ENCODE results near the gene SLC9A5. TPM values are rescaled to one million over a fixed set of nuclear protein-coding genes. Genes with fewer than 3 reads are reported as not detected.
A peak's percentile ranks its signal among the peaks of the same experiment; 100 is the strongest.

Gene SLC9A5
- polyA plus RNA-seq, 2 donors, result 0.11 to 0.43 TPM

DNA sequence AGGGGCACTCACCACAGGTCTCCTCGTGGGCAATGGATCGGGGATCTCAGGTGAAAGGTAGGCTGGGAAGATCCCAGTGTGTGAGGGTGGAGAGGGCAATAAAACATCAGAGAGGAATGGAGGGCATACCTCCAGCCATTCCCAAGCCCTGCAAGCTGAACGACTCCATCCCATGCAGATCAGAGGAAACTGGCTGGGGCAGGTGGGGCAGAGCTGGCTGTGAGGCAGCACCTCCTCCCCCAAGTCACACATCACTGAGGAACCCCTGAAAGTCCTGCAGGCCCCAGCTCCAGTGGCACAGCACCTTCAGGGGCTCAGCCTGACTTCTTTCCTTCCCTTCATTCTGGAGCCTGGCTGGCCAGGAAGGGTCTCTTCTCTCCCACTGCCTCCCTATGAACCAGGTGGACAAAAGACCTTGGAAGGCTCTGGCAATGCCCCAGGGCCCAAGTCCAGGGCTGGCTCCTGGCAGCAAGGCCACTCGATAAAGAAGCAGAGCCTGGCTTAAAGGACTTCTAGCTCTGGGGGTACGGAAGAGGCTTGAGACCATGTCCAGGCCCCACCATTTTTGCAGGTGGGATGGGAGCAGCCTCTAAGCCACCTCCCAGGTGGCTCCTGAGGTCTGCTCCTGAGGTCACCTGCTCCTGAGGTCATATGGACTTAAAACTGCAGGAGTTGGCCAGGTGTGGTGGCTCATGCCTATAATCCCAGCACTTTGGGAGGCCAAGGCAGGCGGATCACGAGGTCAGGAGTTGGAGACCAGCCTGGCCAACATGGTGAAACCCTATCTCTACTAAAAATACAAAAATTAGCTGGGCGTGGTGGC lies 35.4 kb upstream of the SLC9A5 start:
- 78 to 79% methylated on average over 8 of the region's 8 CpGs for WGBS, 2 donors
- Histone ChIP-seq H3K36me3 (ENCODE audit: control insufficient read depth in 2 of 2, insufficient read depth in 2 of 2, low read length in 1 of 2) (peaks cover 2% of the 10 kb centered on the region in 2 donors), H3K27ac (ENCODE audit: low read depth in 2 of 2, low read length in 1 of 2) (no peak overlapping the region)

DNA sequence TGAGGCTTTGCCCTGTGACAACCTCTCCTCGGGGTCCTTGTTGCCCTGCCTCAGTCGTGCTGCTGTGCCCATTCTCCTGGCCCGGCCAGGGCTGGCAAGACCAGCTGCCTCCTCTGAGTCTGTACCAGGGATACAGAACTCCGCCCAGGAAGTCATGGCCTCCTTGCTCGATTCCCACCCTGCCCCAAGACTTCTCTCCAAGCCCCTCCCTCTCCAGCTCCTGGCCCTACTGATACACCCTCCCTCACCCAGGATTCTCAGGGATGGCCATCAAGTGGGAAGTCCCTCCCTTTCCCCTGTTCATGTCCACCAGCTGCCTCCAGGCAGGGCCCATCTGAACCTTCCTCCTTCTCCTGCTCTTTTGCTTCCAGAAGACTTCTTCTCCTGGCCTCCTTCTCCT lies 33.1 kb upstream of the SLC9A5 start:
- H3K27ac ChIP-seq (ENCODE audit: low read depth in 2 of 2, low read length in 1 of 2), result no peak overlapping the region
- whole genome bisulfite sequencing, 2 donors, result 72 to 80% methylated on average over 5 of the region's 5 CpGs

More for the DNA sequence above, 35.4 kb upstream of the SLC9A5 start:
- no peaks in the 10 kb centered on the region for H3K4me1 ChIP-seq (ENCODE audit: control insufficient read depth in 2 of 2, insufficient read depth in 2 of 2, low read length in 1 of 2)
- H3K9me3 ChIP-seq (ENCODE audit: control insufficient read depth in 2 of 2, insufficient read depth in 1 of 2, low read depth in 1 of 2, low read length in 1 of 2), result no peaks in the 10 kb centered on the region
- no peak overlapping the region for H3K4me3 ChIP-seq (ENCODE audit: low read depth in 1 of 2, low read length in 2 of 2)
- no peaks in the 10 kb centered on the region for H3K27me3 ChIP-seq (ENCODE audit: control insufficient read depth in 1 of 2, insufficient read depth in 2 of 2, low read length in 2 of 2)

DNA sequence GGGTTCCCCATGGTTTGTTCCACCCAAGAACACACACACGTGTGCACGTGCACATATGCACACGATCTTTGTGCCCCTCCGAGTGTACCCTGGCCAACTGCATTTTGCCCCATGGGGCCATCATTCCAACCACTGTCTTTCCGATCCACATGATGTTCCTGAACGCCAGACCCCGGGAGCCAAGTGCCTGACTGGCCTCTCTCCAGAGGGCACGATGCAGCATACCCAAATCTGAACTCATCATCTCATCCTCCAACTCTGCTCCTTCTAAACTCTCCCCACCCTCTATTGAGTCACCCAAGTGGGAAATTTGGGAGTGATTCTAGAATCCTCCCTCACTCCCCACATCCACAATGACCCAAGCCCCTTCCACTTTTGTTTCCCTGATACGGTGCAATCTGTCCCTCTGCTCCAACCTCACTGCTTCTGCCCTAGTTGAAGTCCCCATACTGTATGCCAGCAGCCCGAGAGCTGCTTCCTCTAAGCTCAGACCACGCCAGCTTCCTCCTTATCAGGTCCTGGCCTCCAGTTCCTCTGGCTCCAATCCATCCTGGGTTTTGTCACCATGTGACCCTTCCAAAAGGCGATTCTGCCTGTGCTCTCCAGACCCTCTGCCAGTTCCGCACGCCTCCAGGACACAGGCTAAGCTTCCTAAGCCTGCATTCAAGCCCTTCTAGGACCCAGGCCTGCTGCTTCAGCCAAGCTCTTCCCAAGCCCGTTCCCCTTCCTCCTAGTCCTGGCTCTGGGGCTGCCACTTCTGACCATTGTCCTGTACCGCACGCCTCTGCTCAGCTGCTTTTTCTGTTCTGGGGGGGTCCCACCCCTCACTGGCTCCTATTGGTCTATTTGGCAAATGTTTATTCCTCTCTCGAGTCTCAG lies 31.9 kb upstream of the SLC9A5 start:
- Histone ChIP-seq H3K27me3 (ENCODE audit: control insufficient read depth in 1 of 2, insufficient read depth in 2 of 2, low read length in 2 of 2) (no peaks in the 10 kb centered on the region), H3K36me3 (ENCODE audit: control insufficient read depth in 2 of 2, insufficient read depth in 2 of 2, low read length in 1 of 2) (peaks cover 0 to 2% of the 10 kb centered on the region in 2 donors), H3K4me3 (ENCODE audit: low read depth in 1 of 2, low read length in 2 of 2) (no peak overlapping the region), H3K27ac (ENCODE audit: low read depth in 2 of 2, low read length in 1 of 2) (peak overlapping the region in 1 of 2 donors; percentile 18), H3K9me3 (ENCODE audit: control insufficient read depth in 2 of 2, insufficient read depth in 1 of 2, low read depth in 1 of 2, low read length in 1 of 2) (no peaks in the 10 kb centered on the region), H3K4me1 (ENCODE audit: control insufficient read depth in 2 of 2, insufficient read depth in 2 of 2, low read length in 1 of 2) (no peaks in the 10 kb centered on the region)
- 70% methylated on average over 18 of the region's 18 CpGs for WGBS, 2 donors

More for the DNA sequence above, 33.1 kb upstream of the SLC9A5 start:
- Histone ChIP-seq H3K36me3 (ENCODE audit: control insufficient read depth in 2 of 2, insufficient read depth in 2 of 2, low read length in 1 of 2) (peaks cover 1 to 2% of the 10 kb centered on the region in 2 donors), H3K4me3 (ENCODE audit: low read depth in 1 of 2, low read length in 2 of 2) (no peak overlapping the region), H3K27me3 (ENCODE audit: control insufficient read depth in 1 of 2, insufficient read depth in 2 of 2, low read length in 2 of 2) (no peaks in the 10 kb centered on the region), H3K9me3 (ENCODE audit: control insufficient read depth in 2 of 2, insufficient read depth in 1 of 2, low read depth in 1 of 2, low read length in 1 of 2) (no peaks in the 10 kb centered on the region), H3K4me1 (ENCODE audit: control insufficient read depth in 2 of 2, insufficient read depth in 2 of 2, low read length in 1 of 2) (no peaks in the 10 kb centered on the region)

DNA sequence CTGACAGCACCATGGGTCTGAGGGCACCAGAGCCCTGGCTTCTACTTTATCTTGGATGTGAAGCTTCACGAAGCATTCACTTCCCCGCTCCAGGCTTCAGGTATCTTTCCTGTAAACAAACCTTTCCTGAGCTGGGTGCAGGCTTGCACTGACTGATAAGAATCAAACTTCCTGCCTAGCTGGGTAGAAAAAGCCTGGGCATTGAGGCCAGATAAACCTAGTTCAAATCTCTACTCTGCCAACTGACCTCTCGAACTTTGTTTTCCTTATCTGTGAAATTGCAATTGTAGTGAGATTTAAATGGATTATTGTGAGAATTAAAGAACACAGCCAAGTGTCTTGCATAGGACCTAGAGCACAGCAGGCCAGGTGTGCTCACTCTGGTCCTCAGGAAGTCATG lies 24.8 kb upstream of the SLC9A5 start:
- Histone ChIP-seq H3K4me3 (ENCODE audit: low read depth in 1 of 2, low read length in 2 of 2) (no peak overlapping the region), H3K4me1 (ENCODE audit: control insufficient read depth in 2 of 2, insufficient read depth in 2 of 2, low read length in 1 of 2) (peaks cover 0 to 11% of the 10 kb centered on the region in 2 donors), H3K27me3 (ENCODE audit: control insufficient read depth in 1 of 2, insufficient read depth in 2 of 2, low read length in 2 of 2) (no peaks in the 10 kb centered on the region), H3K36me3 (ENCODE audit: control insufficient read depth in 2 of 2, insufficient read depth in 2 of 2, low read length in 1 of 2) (peaks cover 2 to 5% of the 10 kb centered on the region in 2 donors), H3K27ac (ENCODE audit: low read depth in 2 of 2, low read length in 1 of 2) (no peak overlapping the region), H3K9me3 (ENCODE audit: control insufficient read depth in 2 of 2, insufficient read depth in 1 of 2, low read depth in 1 of 2, low read length in 1 of 2) (no peaks in the 10 kb centered on the region)
- WGBS, 2 donors, result 52 to 63% methylated on average over 3 of the region's 3 CpGs

DNA sequence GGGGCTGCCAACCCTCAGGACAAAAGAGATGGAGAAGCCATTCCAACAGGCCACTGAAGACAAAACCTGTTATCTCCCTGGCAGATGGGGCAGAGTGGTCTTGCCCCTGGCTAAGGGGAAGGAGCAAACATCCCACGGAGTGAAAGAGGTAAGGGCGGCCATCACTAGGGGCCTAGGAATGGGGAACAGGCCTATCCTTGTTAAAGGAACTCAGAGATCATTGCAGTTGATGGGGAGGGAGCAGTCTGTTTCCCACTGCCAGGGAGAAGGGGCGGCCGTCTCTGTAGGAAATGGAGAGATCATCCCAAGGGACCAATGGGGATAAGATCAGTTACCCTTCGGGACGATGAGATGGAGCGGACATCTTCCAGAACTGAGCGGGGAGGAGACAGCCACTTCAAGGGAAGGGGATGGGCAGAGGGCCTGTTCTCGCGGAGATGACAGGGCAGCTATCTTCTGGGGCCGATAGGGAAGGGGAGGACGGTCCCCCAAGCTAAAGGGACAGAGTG lies 22.4 kb upstream of the SLC9A5 start:
- Histone ChIP-seq H3K27ac (ENCODE audit: low read depth in 2 of 2, low read length in 1 of 2) (peak overlapping the region; percentile 81 to 82), H3K4me1 (ENCODE audit: control insufficient read depth in 2 of 2, insufficient read depth in 2 of 2, low read length in 1 of 2) (peaks cover 0 to 11% of the 10 kb centered on the region in 2 donors), H3K4me3 (ENCODE audit: low read depth in 1 of 2, low read length in 2 of 2) (peak overlapping the region; percentile 97 to 98), H3K36me3 (ENCODE audit: control insufficient read depth in 2 of 2, insufficient read depth in 2 of 2, low read length in 1 of 2) (peaks cover 12 to 24% of the 10 kb centered on the region in 2 donors), H3K9me3 (ENCODE audit: control insufficient read depth in 2 of 2, insufficient read depth in 1 of 2, low read depth in 1 of 2, low read length in 1 of 2) (no peaks in the 10 kb centered on the region), H3K27me3 (ENCODE audit: control insufficient read depth in 1 of 2, insufficient read depth in 2 of 2, low read length in 2 of 2) (no peaks in the 10 kb centered on the region)
- 12 to 13% methylated on average over 12 of the region's 12 CpGs for WGBS, 2 donors

DNA sequence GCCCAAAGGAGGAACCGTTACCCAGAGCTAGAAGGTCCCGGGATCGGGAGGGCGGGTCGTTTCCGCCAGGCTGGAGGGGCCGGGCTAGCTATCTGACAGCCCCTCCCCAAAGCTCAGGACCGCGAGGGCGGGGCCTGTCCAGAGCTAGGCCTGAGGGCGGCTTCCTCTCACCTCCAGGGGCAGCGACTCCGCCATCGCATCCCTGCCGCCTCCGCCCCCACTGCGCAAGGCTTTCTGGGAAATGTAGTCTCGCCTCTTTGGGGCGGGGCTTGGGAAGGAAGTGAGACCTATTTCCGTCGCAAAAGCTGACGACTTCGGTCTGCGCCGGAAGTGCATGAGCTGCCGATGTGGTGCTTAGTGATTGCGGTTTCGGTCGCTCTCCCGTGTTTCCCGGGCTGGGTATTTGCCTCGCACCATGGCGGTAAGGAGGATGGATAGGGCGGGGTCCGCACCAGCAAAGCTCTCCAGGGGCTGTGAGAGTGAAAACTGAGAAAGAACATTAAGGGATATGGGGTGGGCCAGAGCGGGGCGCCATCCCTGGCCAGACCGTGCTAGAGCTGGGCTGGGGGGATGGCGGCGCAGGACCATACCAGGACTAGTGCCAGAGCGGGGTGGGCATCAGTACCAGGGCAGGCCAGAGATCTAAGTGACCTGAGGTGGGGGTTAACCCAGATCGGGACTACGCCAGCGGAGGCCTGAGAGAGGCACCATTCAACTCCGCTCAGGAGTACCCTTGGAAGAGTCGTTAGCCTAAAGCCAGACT lies 21.8 kb upstream of the SLC9A5 start, which contains the start of gene TMEM208:
Gene TMEM208 (plus strand): TSS at position 327 of the 763 bp plus-strand sequence. CDS start 89 bp downstream, at position 416.
- Histone ChIP-seq H3K9me3 (ENCODE audit: control insufficient read depth in 2 of 2, insufficient read depth in 1 of 2, low read depth in 1 of 2, low read length in 1 of 2) (no peaks in the 10 kb centered on the region), H3K27ac (ENCODE audit: low read depth in 2 of 2, low read length in 1 of 2) (peak within 1 kb of the TSS; percentile 82 to 88), H3K4me1 (ENCODE audit: control insufficient read depth in 2 of 2, insufficient read depth in 2 of 2, low read length in 1 of 2) (peaks cover 0 to 11% of the 10 kb centered on the region in 2 donors), H3K27me3 (ENCODE audit: control insufficient read depth in 1 of 2, insufficient read depth in 2 of 2, low read length in 2 of 2) (no peaks in the 10 kb centered on the region), H3K36me3 (ENCODE audit: control insufficient read depth in 2 of 2, insufficient read depth in 2 of 2, low read length in 1 of 2) (peaks cover 18 to 30% of the 10 kb centered on the region in 2 donors), H3K4me3 (ENCODE audit: low read depth in 1 of 2, low read length in 2 of 2) (peak within 1 kb of the TSS; percentile 97 to 98)
- WGBS, 2 donors, result 1% methylated on average over 45 to 46 of the region's 46 CpGs

DNA sequence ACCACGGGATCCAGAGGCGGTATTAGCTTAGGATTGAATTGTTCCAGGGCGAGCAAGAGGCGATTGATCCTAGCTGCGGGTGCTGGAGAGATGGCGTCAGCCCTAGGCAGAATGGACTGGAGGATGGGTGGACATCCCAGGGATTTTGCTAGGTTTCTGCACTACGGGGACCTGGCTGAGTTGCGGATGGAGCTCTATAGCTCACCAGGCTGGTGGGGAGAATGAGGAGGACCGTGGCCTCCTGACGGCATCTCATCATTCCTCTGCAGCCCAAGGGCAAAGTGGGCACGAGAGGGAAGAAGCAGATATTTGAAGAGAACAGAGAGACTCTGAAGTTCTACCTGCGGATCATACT lies 21.2 kb upstream of the SLC9A5 start:
- H3K27me3 ChIP-seq (ENCODE audit: control insufficient read depth in 1 of 2, insufficient read depth in 2 of 2, low read length in 2 of 2), result no peaks in the 10 kb centered on the region
- peak overlapping the region; percentile 97 to 98 for H3K4me3 ChIP-seq (ENCODE audit: low read depth in 1 of 2, low read length in 2 of 2)
- WGBS, 2 donors, result 13 to 14% methylated on average over 12 of the region's 12 CpGs
- peaks cover 18 to 30% of the 10 kb centered on the region in 2 donors for H3K36me3 ChIP-seq (ENCODE audit: control insufficient read depth in 2 of 2, insufficient read depth in 2 of 2, low read length in 1 of 2)
- no peaks in the 10 kb centered on the region for H3K9me3 ChIP-seq (ENCODE audit: control insufficient read depth in 2 of 2, insufficient read depth in 1 of 2, low read depth in 1 of 2, low read length in 1 of 2)
- peaks cover 0 to 11% of the 10 kb centered on the region in 2 donors for H3K4me1 ChIP-seq (ENCODE audit: control insufficient read depth in 2 of 2, insufficient read depth in 2 of 2, low read length in 1 of 2)
- peak overlapping the region; percentile 69 to 88 for H3K27ac ChIP-seq (ENCODE audit: low read depth in 2 of 2, low read length in 1 of 2)

DNA sequence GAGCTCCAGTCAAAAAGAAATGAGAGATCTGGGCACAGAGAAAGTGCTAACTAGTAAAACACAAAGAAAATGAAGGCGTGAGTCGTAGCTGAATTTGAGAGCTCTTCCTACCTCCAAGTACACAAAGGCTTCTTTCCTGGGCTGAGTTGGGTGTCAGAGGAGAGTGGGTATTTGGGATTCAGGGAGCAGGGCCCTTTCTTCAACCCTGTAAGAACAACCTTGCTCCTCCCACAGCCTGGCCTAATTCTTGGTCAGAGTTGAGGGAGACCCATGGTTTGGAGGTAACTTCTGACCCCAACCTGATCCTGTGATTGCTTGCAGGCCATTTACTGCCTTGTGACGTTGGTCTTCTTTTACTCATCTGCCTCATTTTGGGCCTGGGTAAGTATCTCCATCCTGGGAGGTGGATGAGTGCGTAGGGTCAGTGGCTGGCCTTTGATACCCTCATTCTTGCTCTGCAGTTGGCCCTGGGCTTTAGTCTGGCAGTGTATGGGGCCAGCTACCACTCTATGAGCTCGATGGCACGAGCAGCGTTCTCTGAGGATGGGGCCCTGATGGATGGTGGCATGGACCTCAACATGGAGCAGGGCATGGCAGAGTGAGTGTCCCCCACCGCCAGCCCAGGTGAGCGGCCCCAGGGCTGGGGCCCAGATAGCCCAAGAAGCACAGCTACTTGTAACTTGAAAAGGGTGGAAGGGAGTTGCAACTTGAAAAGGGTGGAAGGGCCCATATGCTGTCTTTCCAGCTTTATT lies 20.6 kb upstream of the SLC9A5 start:
- Histone ChIP-seq H3K4me1 (ENCODE audit: control insufficient read depth in 2 of 2, insufficient read depth in 2 of 2, low read length in 1 of 2) (peaks cover 0 to 11% of the 10 kb centered on the region in 2 donors), H3K36me3 (ENCODE audit: control insufficient read depth in 2 of 2, insufficient read depth in 2 of 2, low read length in 1 of 2) (peaks cover 18 to 30% of the 10 kb centered on the region in 2 donors), H3K4me3 (ENCODE audit: low read depth in 1 of 2, low read length in 2 of 2) (peak overlapping the region in 1 of 2 donors; percentile 97), H3K27me3 (ENCODE audit: control insufficient read depth in 1 of 2, insufficient read depth in 2 of 2, low read length in 2 of 2) (no peaks in the 10 kb centered on the region), H3K9me3 (ENCODE audit: control insufficient read depth in 2 of 2, insufficient read depth in 1 of 2, low read depth in 1 of 2, low read length in 1 of 2) (no peaks in the 10 kb centered on the region), H3K27ac (ENCODE audit: low read depth in 2 of 2, low read length in 1 of 2) (no peak overlapping the region)
- 84 to 90% methylated on average over 9 of the region's 9 CpGs for WGBS, 2 donors
